Prostate gland (tissue), 2 donors: Measurements from ENCODE around the gene SCN5A. TPM values are rescaled to one million over a fixed set of nuclear protein-coding genes. Genes with fewer than 3 reads are reported as not detected.

ENCODE experiments used
- DNase-seq: peaks from one replicate; pipeline ENCODE4 v3.0.0-alpha.2; 2019; ENCODE audit warnings: low spot score
- H3K27ac ChIP-seq, 2 donors: fragments of 200-600 bp; sonication (generic); 2 replicates each; pipeline ENCODE4 v1.5.1; 2017 to 2019
- H3K27me3 ChIP-seq: fragments of 200-600 bp; sonication (generic); replicated peaks from 2 replicates; pipeline ENCODE4 v1.5.1; 2019; ENCODE audit not compliant: insufficient read depth
- H3K36me3 ChIP-seq, 2 donors: fragments of 200-600 bp; sonication (generic); 1 replicate in 1 of 2; 2 replicates in 1 of 2; pipeline versions ENCODE4 v1.5.1 to v1.8.1; 2017 to 2019
- H3K4me1 ChIP-seq: fragments of 200-600 bp; sonication (generic); replicated peaks from 2 replicates; pipeline ENCODE4 v1.5.1; 2019
- H3K4me3 ChIP-seq, 2 donors: fragments of 200-600 bp; sonication (generic); 2 replicates each; pipeline ENCODE4 v1.5.1; 2017 to 2019
- H3K9me3 ChIP-seq: fragments of 200-600 bp; sonication (generic); 2 replicates; pipeline ENCODE4 v1.5.1; 2017
- POLR2A ChIP-seq: fragments of 450-650 bp; IDR thresholded peaks from one replicate; pipeline ENCODE4 v1.6.1; 2016; ENCODE audit warnings: antibody characterized with exemption, mild to moderate bottlenecking
- POLR2AphosphoS5 ChIP-seq: sonication (generic); formaldehyde crosslinking; IDR thresholded peaks from one replicate; pipeline ENCODE4 v1.6.1; 2017; ENCODE audit warnings: antibody characterized with exemption
- WGBS: methylation state at CpG from one replicate; pipeline ENCODE4 v1.1.5; 2018; 5-methylcytosine and 5-hydroxymethylcytosine counted together
- intact Hi-C: fragments of 100-400 bp; cut with DNase I; formaldehyde crosslinking; loops from one replicate; pipeline ENCODE4 v1.14.2; 2022
- total RNA-seq, 2 donors: library from RNA; depleted of rRNA; stranded (reverse); fragments of >200 nt; gene quantifications; one replicate each; pipeline ENCODE4 v1.1.0, GENCODE V29; 2016
- TF ChIP-seq, protein P1 (sequence below), 4 experiments: fragments of 200-600 bp in 2 of 4; fragments of 450-650 bp in 2 of 4; sonication (generic) in 2 of 4; IDR thresholded peaks; 1 replicate in 3 of 4; 2 replicates in 1 of 4; pipeline ENCODE4 v1.5.1; 2016 to 2019; ENCODE audit warnings: antibody characterized with exemption in 4 of 4, mild to moderate bottlenecking in 2 of 4, moderate library complexity in 2 of 4

SCN5A gene
- total RNA-seq, 2 donors from 2014 or later, result 0.23 to 1.5 TPM

- no peak for DNase-seq
- no peaks in the 10 kb centered on the region for H3K4me1 ChIP-seq
- 69% methylated on average over 4 of the region's 4 CpGs for WGBS
- no peak overlapping the region for H3K4me3 ChIP-seq
- H3K9me3 ChIP-seq, result no peaks in the 10 kb centered on the region
- no peaks in the 10 kb centered on the region for H3K36me3 ChIP-seq
- intact Hi-C loops, result no loop called here
- H3K27me3 ChIP-seq, result no peaks in the 10 kb centered on the region
- H3K27ac ChIP-seq, result no peak overlapping the region
- TF ChIP-seq POLR2A, result no peak
- TF ChIP-seq, protein P1, sequence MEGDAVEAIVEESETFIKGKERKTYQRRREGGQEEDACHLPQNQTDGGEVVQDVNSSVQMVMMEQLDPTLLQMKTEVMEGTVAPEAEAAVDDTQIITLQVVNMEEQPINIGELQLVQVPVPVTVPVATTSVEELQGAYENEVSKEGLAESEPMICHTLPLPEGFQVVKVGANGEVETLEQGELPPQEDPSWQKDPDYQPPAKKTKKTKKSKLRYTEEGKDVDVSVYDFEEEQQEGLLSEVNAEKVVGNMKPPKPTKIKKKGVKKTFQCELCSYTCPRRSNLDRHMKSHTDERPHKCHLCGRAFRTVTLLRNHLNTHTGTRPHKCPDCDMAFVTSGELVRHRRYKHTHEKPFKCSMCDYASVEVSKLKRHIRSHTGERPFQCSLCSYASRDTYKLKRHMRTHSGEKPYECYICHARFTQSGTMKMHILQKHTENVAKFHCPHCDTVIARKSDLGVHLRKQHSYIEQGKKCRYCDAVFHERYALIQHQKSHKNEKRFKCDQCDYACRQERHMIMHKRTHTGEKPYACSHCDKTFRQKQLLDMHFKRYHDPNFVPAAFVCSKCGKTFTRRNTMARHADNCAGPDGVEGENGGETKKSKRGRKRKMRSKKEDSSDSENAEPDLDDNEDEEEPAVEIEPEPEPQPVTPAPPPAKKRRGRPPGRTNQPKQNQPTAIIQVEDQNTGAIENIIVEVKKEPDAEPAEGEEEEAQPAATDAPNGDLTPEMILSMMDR (IDR thresholded peaks at IDR 0.05), result no peak
- no peak for TF ChIP-seq POLR2AphosphoS5
These were observed 71.4 kb downstream of the SCN5A start for GRCh38 chr3:38578081-38578475.

GRCh38 chr3:38577371-38578080 lies 72.0 kb downstream of the SCN5A start:
- Histone ChIP-seq H3K4me3 (no peak overlapping the region), H3K27me3 (no peaks in the 10 kb centered on the region), H3K9me3 (no peaks in the 10 kb centered on the region), H3K4me1 (no peaks in the 10 kb centered on the region), H3K36me3 (no peaks in the 10 kb centered on the region), H3K27ac (no peak overlapping the region)
- no peak for DNase-seq
- TF ChIP-seq POLR2A, result no peak
- no peak for TF ChIP-seq POLR2AphosphoS5
- TF ChIP-seq, protein P1 (IDR thresholded peaks at IDR 0.05), result no peak
- 89% methylated on average over 8 of the region's 8 CpGs for WGBS
- intact Hi-C loops, result no loop called here

DNA sequence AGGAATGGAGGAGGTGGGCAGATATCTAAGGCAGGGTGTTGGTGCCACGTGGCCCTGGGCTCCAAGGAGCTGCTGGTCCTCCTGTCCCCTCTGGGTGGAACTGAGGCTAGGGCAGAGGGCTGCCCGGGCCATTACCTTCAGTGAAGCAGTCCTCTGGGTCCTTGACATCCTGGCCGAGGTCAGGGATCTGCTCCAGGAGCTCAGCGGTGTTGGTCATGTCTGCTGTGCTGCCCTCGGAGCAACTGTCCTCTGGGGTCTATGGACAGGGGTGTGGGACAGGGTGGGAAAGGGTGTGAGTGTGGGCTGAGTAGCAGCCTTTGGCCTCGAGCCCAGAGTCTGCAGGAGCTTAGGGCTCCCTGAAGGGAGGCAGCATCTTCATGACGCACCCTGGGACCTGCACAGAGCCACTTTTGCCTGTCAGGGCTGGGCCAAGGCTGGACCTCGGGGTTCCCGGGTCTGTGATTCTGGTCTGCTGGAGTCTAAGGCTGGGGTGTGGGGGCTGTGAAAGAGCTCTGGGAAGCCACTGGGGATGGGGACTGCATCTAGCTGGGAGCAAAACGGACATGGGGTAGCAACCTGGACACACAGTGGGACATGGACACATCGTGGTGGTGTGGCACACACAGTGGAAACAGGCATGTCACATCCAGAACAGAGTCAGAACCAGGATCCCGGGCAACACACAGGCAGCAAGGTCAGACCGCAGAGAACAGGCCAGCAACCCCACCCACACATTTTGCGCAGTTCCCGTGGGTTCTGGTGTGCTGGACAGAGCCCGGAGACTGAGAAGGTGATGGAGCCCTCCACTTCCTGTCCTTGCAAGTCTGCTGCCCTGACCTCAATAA lies 72.7 kb downstream of the SCN5A start:
- Histone ChIP-seq H3K4me3 (no peak overlapping the region), H3K4me1 (no peaks in the 10 kb centered on the region), H3K27ac (no peak overlapping the region), H3K27me3 (no peaks in the 10 kb centered on the region), H3K36me3 (no peaks in the 10 kb centered on the region), H3K9me3 (no peaks in the 10 kb centered on the region)
- TF ChIP-seq, protein P1 (IDR thresholded peaks at IDR 0.05), result no peak
- TF ChIP-seq POLR2AphosphoS5 (no peak), POLR2A (no peak)
- no peak for DNase-seq
- WGBS, result 85% methylated on average over 16 of the region's 16 CpGs
- intact Hi-C loops, result no loop called here

DNA sequence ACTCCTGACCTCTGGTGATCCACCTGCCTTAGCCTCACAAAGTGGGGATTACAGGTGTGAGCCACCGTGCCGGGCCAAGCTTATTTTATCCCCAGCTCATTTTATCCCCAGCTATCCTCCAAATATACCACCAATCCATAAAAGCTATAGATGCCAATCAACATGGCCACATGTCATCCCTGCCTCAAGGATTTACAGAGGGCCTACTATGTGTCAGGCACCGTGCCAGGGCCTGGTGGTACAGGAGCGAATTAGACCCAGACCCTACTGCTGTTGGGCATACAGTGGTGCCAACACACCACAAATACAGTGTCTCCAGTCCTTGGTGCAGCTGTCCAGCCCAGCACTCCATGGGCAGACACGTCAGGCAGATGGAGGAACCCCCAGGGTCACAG lies 73.4 kb downstream of the SCN5A start:
- H3K4me1 ChIP-seq, result no peaks in the 10 kb centered on the region
- no peaks in the 10 kb centered on the region for H3K9me3 ChIP-seq
- H3K27ac ChIP-seq, result no peak overlapping the region
- H3K4me3 ChIP-seq, result no peak overlapping the region
- TF ChIP-seq, protein P1 (IDR thresholded peaks at IDR 0.05), result no peak
- TF ChIP-seq POLR2AphosphoS5, result no peak
- no peak for TF ChIP-seq POLR2A
- intact Hi-C loops, result no loop called here
- H3K27me3 ChIP-seq, result no peaks in the 10 kb centered on the region
- H3K36me3 ChIP-seq, result no peaks in the 10 kb centered on the region
- no peak for DNase-seq
- 92% methylated on average over 5 of the region's 5 CpGs for WGBS
